ENCODE measurements around the gene PIM2. TPM values are rescaled to one million over a fixed set of nuclear protein-coding genes. Genes with fewer than 3 reads are reported as not detected.

The PIM2 gene
- total and polyA plus RNA-seq, 9 of the 15 experiments (the other 6 are each of a cell fraction or from before 2014, with no cell fraction given) = 67.6 to 191 (median 108) TPM

- TF ChIP-seq MAFG (tag; conservative IDR thresholded peaks at IDR 0.05) = no peak
- TF ChIP-seq NCOR1 (IDR thresholded peaks at IDR 0.05) = no peak
- TF ChIP-seq NR2F6 (CRISPR knock-in tag; IDR thresholded peaks at IDR 0.05) = no peak
- TF ChIP-seq ZNF445 (CRISPR knock-in tag; IDR thresholded peaks at IDR 0.05; ENCODE audit: low read depth) = no peak
- TF ChIP-seq L3MBTL2 (IDR thresholded peaks at IDR 0.05) = peak; percentile 24; the same call in 1 of the 2 replicates
- TF ChIP-seq NCOA6 (IDR thresholded peaks at IDR 0.05) = no peak
- TF ChIP-seq FOXK1 (CRISPR knock-in tag; IDR thresholded peaks at IDR 0.05; ENCODE audit: borderline replicate concordance) = 0 out of 2 replicates have a peak, but pooled peaks have one; percentile 32
- no peak for TF ChIP-seq KLF16 (IDR thresholded peaks at IDR 0.05)
- no peak for TF ChIP-seq TEAD1 (CRISPR knock-in tag; IDR thresholded peaks at IDR 0.05)
- TF ChIP-seq RERE (CRISPR knock-in tag; IDR thresholded peaks at IDR 0.05; ENCODE audit: borderline replicate concordance) = no peak
- TF ChIP-seq CCNT2 (IDR thresholded peaks at IDR 0.05; ENCODE audit: borderline replicate concordance, extremely low read depth, insufficient read length, low read depth, low read length) = peak; percentile 71
- peak; percentile 70; the same call in 1 of the 2 replicates for TF ChIP-seq MIER1 (IDR thresholded peaks at IDR 0.05; ENCODE audit: low read depth)
- TF ChIP-seq POLR2AphosphoS5 (IDR thresholded peaks at IDR 0.05; ENCODE audit: control insufficient read depth, insufficient read depth, low read depth, low read length) = peak; percentile 69
- no peak for TF ChIP-seq ID3 (CRISPR knock-in tag; IDR thresholded peaks at IDR 0.05)
- TF ChIP-seq ID3 (tag; IDR thresholded peaks at IDR 0.05) = no peak
- no peak; the same call in 1 of the 2 replicates for TF ChIP-seq ATF1 (CRISPR knock-in tag; IDR thresholded peaks at IDR 0.05)
- TF ChIP-seq ATF1 (tag; IDR thresholded peaks at IDR 0.05) = peak; percentile 37; the same call in 1 of the 2 replicates
- no peak for TF ChIP-seq ZNF707 (CRISPR knock-in tag; conservative IDR thresholded peaks at IDR 0.05)
- no peak for TF ChIP-seq ZNF311 (CRISPR knock-in tag; IDR thresholded peaks at IDR 0.05)
- TF ChIP-seq ZNF274 (IDR thresholded peaks at IDR 0.05; ENCODE audit: borderline replicate concordance, low read depth, low read length) = no peak
- no peak for TF ChIP-seq RBM39 (optimal IDR thresholded peaks at IDR 0.05; ENCODE audit: low read depth, low read length)
- TF ChIP-seq GTF2A2 (tag; IDR thresholded peaks at IDR 0.05) = 0 out of 2 replicates have a peak, but pooled peaks have one; percentile 27
- no peak for TF ChIP-seq ZNF133 (CRISPR knock-in tag; IDR thresholded peaks at IDR 0.05)
Measured at GRCh38 chrX:48918643-48919340, at the start of gene PIM2 (continued).

Measured in K562 (cell line).